PC-3 (cell line): Measurements from ENCODE around the gene PRKCQ. TPM values are rescaled to one million over a fixed set of nuclear protein-coding genes. Genes with fewer than 3 reads are reported as not detected.

Source experiments
- ATAC-seq: fragments of 200-7000 bp; cut with Tn5 transposase; 2 replicates; pipeline ENCODE4 v1.9.1; 2020; ENCODE audit warnings: mild to moderate bottlenecking, moderate library complexity
- BruUV-seq: library from RNA; stranded (reverse); fragments of 400-500 nt; replicated peaks from 2 replicates; lab custom pipeline; 2021; lab: Mats Ljungman, UMichigan
- CTCF ChIA-PET: fragments of 300-600 bp; sonication (Branson Sonifier 250); formaldehyde crosslinking; loops from one replicate; lab custom pipeline; 2022; ENCODE audit warnings: antibody characterized with exemption; lab: Charles Lee
- POLR2A ChIA-PET: fragments of 300-600 bp; sonication (Branson Sonifier 250); formaldehyde crosslinking; loops from one replicate; lab custom pipeline; 2022; ENCODE audit warnings: antibody characterized with exemption; ENCODE audit not compliant: unreplicated experiment; lab: Charles Lee
- DNase-seq: peaks from one replicate; pipeline ENCODE4 v3.0.0-alpha.2; 2015
- H2AFZ ChIP-seq: fragments of 300-600 bp; sonication (generic); 2 replicates; pipeline ENCODE4 v1.6.0; 2016; ENCODE audit warnings: antibody characterized with exemption, low read length
- H3F3A ChIP-seq: fragments of 300-600 bp; sonication (generic); one replicate; pipeline ENCODE4 v1.6.0; 2017; ENCODE audit warnings: antibody characterized with exemption, low read length, control low read depth, mild to moderate bottlenecking; ENCODE audit not compliant: unreplicated experiment
- H3K27ac ChIP-seq: fragments of 300-600 bp; sonication (generic); 2 replicates; pipeline ENCODE4 v1.5.1; 2016; ENCODE audit warnings: mild to moderate bottlenecking, low read length
- H3K27me3 ChIP-seq: fragments of 300-600 bp; sonication (generic); 2 replicates; pipeline ENCODE4 v1.6.1; 2016; ENCODE audit warnings: low read length, mixed read lengths
- H3K36me3 ChIP-seq: fragments of 300-600 bp; sonication (generic); 2 replicates; pipeline ENCODE4 v1.6.1; 2016; ENCODE audit warnings: low read depth, mixed run types, low read length, mixed read lengths
- H3K4me1 ChIP-seq: fragments of 300-600 bp; sonication (generic); 2 replicates; pipeline ENCODE4 v1.5.1; 2016; ENCODE audit warnings: low read length; ENCODE audit not compliant: insufficient read depth
- H3K4me2 ChIP-seq: fragments of 300-600 bp; sonication (generic); 2 replicates; pipeline ENCODE4 v1.6.0; 2016; ENCODE audit warnings: low read length
- H3K4me3 ChIP-seq: fragments of 300-600 bp; sonication (generic); 2 replicates; pipeline ENCODE4 v1.5.1; 2016; ENCODE audit warnings: mild to moderate bottlenecking, low read length, mixed read lengths
- H3K79me2 ChIP-seq: fragments of 300-600 bp; sonication (generic); 2 replicates; pipeline ENCODE4 v1.6.1; 2017; ENCODE audit warnings: low read length, mixed read lengths
- H3K9ac ChIP-seq: fragments of 300-600 bp; sonication (generic); 2 replicates; pipeline ENCODE4 v1.6.0; 2016; ENCODE audit warnings: mild to moderate bottlenecking, low read length
- H3K9me2 ChIP-seq: fragments of 300-600 bp; sonication (generic); replicated peaks from 2 replicates; pipeline ENCODE4 v1.6.1; 2016; ENCODE audit warnings: mixed run types, low read length, mixed read lengths
- H3K9me3 ChIP-seq: fragments of 300-600 bp; sonication (generic); 2 replicates; pipeline ENCODE4 v1.6.1; 2016; ENCODE audit warnings: low read length, mixed read lengths
- H4K20me1 ChIP-seq: fragments of 300-600 bp; sonication (generic); 2 replicates; pipeline ENCODE4 v1.6.1; 2016; ENCODE audit warnings: low read length, mixed read lengths
- EZH2 ChIP-seq: fragments of 300-600 bp; sonication (generic); IDR thresholded peaks from one replicate; pipeline ENCODE4 v1.6.1; 2017; ENCODE audit warnings: antibody characterized with exemption, mild to moderate bottlenecking, low read length; ENCODE audit not compliant: unreplicated experiment
- EZH2phosphoT487 ChIP-seq: fragments of 300-600 bp; sonication (generic); IDR thresholded peaks from 2 replicates; pipeline ENCODE4 v1.6.1; 2018; ENCODE audit warnings: mild to moderate bottlenecking, antibody characterized with exemption, low read length, borderline replicate concordance
- intact Hi-C: fragments of 100-400 bp; cut with micrococcal nuclease; formaldehyde crosslinking; loops from 2 replicates; pipeline ENCODE4 v1.9.0; 2023
- total RNA-seq: library from RNA; depleted of rRNA; stranded (reverse); fragments of >200 nt; gene quantifications from 2 replicates; pipeline ENCODE4 v1.2.3, GENCODE V29; 2014
- TF ChIP-seq, protein P1 (sequence below): fragments of 300-600 bp; sonication (generic); conservative IDR thresholded peaks from 2 replicates; pipeline ENCODE4 v1.5.1; 2017; ENCODE audit warnings: antibody characterized with exemption, low read depth, mild to moderate bottlenecking, low read length

PRKCQ gene
- total RNA-seq, 1 experiment from 2014 or later: not detected

DNA sequence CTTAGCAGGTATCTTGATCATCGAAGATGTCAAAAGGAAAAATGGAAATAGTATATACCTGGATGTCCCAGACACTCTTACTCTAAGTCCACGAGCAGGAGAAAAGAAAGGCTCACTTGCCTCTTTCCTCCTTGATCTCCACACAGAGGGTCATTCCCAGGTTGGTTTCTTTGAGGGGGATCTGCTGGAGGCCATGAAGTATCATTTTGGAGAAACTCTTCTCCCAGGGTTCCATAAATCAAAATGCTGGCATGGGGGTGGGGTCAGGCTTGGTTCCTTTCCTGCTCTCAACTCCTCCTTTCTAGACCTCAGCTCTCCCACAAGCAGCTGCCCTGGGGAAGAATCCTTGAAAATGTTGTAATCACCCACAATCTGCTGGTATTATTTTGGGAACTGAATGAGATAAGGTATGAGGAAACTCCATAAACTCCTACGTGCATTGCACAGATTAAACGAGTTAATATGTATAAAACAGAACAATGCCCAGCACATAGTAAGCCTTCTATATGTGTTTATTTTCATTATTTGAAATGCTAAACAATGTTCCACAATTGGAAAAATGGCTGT, 54.4 kb downstream of the PRKCQ start:
- CTCF ChIA-PET: no interaction called here
- H3K27ac ChIP-seq: no peak overlapping the region
- no peaks in the 10 kb centered on the region for H3F3A ChIP-seq
- DNase-seq (no peak), ATAC-seq (no peak)
- H3K79me2 ChIP-seq: no peaks in the 10 kb centered on the region
- POLR2A ChIA-PET: no interaction called here
- TF ChIP-seq, protein P1, sequence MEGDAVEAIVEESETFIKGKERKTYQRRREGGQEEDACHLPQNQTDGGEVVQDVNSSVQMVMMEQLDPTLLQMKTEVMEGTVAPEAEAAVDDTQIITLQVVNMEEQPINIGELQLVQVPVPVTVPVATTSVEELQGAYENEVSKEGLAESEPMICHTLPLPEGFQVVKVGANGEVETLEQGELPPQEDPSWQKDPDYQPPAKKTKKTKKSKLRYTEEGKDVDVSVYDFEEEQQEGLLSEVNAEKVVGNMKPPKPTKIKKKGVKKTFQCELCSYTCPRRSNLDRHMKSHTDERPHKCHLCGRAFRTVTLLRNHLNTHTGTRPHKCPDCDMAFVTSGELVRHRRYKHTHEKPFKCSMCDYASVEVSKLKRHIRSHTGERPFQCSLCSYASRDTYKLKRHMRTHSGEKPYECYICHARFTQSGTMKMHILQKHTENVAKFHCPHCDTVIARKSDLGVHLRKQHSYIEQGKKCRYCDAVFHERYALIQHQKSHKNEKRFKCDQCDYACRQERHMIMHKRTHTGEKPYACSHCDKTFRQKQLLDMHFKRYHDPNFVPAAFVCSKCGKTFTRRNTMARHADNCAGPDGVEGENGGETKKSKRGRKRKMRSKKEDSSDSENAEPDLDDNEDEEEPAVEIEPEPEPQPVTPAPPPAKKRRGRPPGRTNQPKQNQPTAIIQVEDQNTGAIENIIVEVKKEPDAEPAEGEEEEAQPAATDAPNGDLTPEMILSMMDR: no peak
- TF ChIP-seq EZH2phosphoT487: no peak
- TF ChIP-seq EZH2: no peak
- H2AFZ ChIP-seq: no peak overlapping the region
- H3K9me3 ChIP-seq: no peaks in the 10 kb centered on the region
- H3K9me2 ChIP-seq: no peaks in the 10 kb centered on the region
- H3K9ac ChIP-seq: no peak overlapping the region
- H3K36me3 ChIP-seq: no peaks in the 10 kb centered on the region
- BruUV-seq: no TSS peak
- no peaks in the 10 kb centered on the region for H4K20me1 ChIP-seq
- H3K4me1 ChIP-seq: no peaks in the 10 kb centered on the region
- peaks cover 6% of the 10 kb centered on the region; the same call in 1 of the 2 replicates for H3K27me3 ChIP-seq
- intact Hi-C loops: no loop called here
- no peak overlapping the region for H3K4me3 ChIP-seq
- no peak overlapping the region for H3K4me2 ChIP-seq

DNA sequence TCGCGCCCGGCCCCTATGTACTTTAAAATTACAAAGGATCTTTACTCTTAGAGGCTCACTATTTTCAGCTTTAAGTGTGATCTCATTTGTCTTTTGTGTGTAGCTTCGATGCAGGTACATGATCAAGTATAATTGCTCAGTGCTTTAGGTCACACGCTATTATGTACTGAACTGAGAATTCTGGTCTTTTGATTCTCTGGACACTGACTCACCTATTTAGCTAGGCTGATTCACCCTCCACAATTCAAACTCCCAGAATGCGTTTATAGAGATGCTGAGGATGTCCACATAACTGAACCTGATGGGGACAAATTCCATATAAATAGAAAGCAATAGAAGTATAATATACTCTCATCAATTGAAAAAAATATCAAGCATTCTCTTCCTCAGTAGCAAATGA, 57.8 kb downstream of the PRKCQ start:
- no peak overlapping the region for H3K4me3 ChIP-seq
- peaks cover 5% of the 10 kb centered on the region; the same call in 1 of the 2 replicates for H3K27me3 ChIP-seq
- no peak overlapping the region for H3K4me2 ChIP-seq
- H3K9ac ChIP-seq: no peak overlapping the region
- no peaks in the 10 kb centered on the region for H3K36me3 ChIP-seq
- H3K27ac ChIP-seq: no peak overlapping the region
- DNase-seq (peak; percentile 13), ATAC-seq (0 out of 2 replicates have a peak, but pooled peaks have one; percentile 24)
- H3K9me2 ChIP-seq: no peaks in the 10 kb centered on the region
- no peaks in the 10 kb centered on the region for H3K9me3 ChIP-seq
- H3F3A ChIP-seq: no peaks in the 10 kb centered on the region
- intact Hi-C loops: no loop called here
- no peaks in the 10 kb centered on the region for H3K4me1 ChIP-seq
- no TSS peak for BruUV-seq
- TF ChIP-seq EZH2phosphoT487 (no peak), EZH2 (no peak)
- TF ChIP-seq, protein P1: no peak
- no peaks in the 10 kb centered on the region for H4K20me1 ChIP-seq
- ChIA-PET CTCF (no interaction called here), POLR2A (no interaction called here)
- H2AFZ ChIP-seq: no peak overlapping the region
- no peaks in the 10 kb centered on the region for H3K79me2 ChIP-seq

- ChIA-PET POLR2A (no interaction called here), CTCF (no interaction called here)
- Histone ChIP-seq H3K4me3 (no peak overlapping the region), H3K9ac (no peak overlapping the region), H3F3A (no peaks in the 10 kb centered on the region), H3K9me3 (no peaks in the 10 kb centered on the region), H4K20me1 (no peaks in the 10 kb centered on the region), H3K79me2 (no peaks in the 10 kb centered on the region), H3K4me1 (no peaks in the 10 kb centered on the region), H3K4me2 (no peak overlapping the region), H2AFZ (no peak overlapping the region), H3K9me2 (no peaks in the 10 kb centered on the region), H3K27ac (no peak overlapping the region), H3K36me3 (no peaks in the 10 kb centered on the region), H3K27me3 (peaks cover 23% of the 10 kb centered on the region)
- TF ChIP-seq, protein P1: no peak
- TF ChIP-seq EZH2phosphoT487: no peak
- no peak for TF ChIP-seq EZH2
- no peak for ATAC-seq
- no peak for DNase-seq
- intact Hi-C loops: no loop called here
- BruUV-seq: no TSS peak
Observed at GRCh38 chr10:6520138-6520537, 59.9 kb downstream of the PRKCQ start.
